IMR-90 (cell line): ENCODE data around the gene RBM42. TPM values are rescaled to one million over a fixed set of nuclear protein-coding genes. Genes with fewer than 3 reads are reported as not detected.

Experiments used
- ATAC-seq: fragments of 200-7000 bp; cut with Tn5 transposase; 2 replicates; pipeline ENCODE4 v1.9.1; 2020; ENCODE audit warnings: low read depth, mild to moderate bottlenecking, moderate library complexity
- BruUV-seq: library from RNA; stranded (reverse); fragments of 400-500 nt; replicated peaks from 2 replicates; lab custom pipeline; 2021; lab: Mats Ljungman, UMichigan
- CTCF ChIA-PET: fragments of 300-600 bp; formaldehyde crosslinking; extraction: SDS; loops from one replicate; lab custom pipeline; 2021; ENCODE audit warnings: antibody characterized with exemption; lab: Yijun Ruan, JAX
- POLR2A ChIA-PET: fragments of 300-600 bp; sonication (Branson Sonifier 250); formaldehyde crosslinking; loops from one replicate; lab custom pipeline; 2022; ENCODE audit warnings: antibody characterized with exemption; ENCODE audit not compliant: unreplicated experiment; lab: Charles Lee
- DNase-seq: peaks from one replicate; pipeline ENCODE4 v3.0.0; 2013
- H2AFZ ChIP-seq: replicated peaks from 2 replicates; pipeline ENCODE3; 2013; ENCODE audit warnings: low read length, mild to moderate bottlenecking; ENCODE audit not compliant: poor library complexity
- H2AK5ac ChIP-seq: 2 replicates; pipeline ENCODE4 v1.6.1; 2013; ENCODE audit warnings: low read depth, low read length, inconsistent platforms
- H2AK9ac ChIP-seq: replicated peaks from 2 replicates; pipeline ENCODE3; 2013; ENCODE audit warnings: mild to moderate bottlenecking, low read depth, low read length, moderate library complexity; ENCODE audit not compliant: poor library complexity
- H2BK120ac ChIP-seq: 2 replicates; pipeline ENCODE4 v1.6.1; 2013; ENCODE audit warnings: low read depth, low read length, inconsistent platforms
- H2BK15ac ChIP-seq: 3 replicates; pipeline ENCODE4 v1.6.1; 2013; ENCODE audit warnings: low read depth, low read length, inconsistent platforms
- H2BK20ac ChIP-seq: 2 replicates; pipeline ENCODE4 v1.6.1; 2013; ENCODE audit warnings: low read depth, mild to moderate bottlenecking, inconsistent platforms, low read length, moderate library complexity
- H2BK5ac ChIP-seq: 2 replicates; pipeline ENCODE4 v1.6.1; 2013; ENCODE audit warnings: mild to moderate bottlenecking, low read depth, low read length, inconsistent platforms; ENCODE audit not compliant: poor library complexity, severe bottlenecking
- H3K14ac ChIP-seq: replicated peaks from 2 replicates; pipeline ENCODE4 v1.6.1; 2013; ENCODE audit warnings: low read depth, low read length, inconsistent platforms
- H3K18ac ChIP-seq: 2 replicates; pipeline ENCODE4 v1.6.1; 2013; ENCODE audit warnings: low read depth, low read length, control low read depth
- H3K23ac ChIP-seq: 2 replicates; pipeline ENCODE4 v1.6.1; 2013; ENCODE audit warnings: low read depth, low read length, inconsistent platforms
- H3K27ac ChIP-seq: 2 replicates; pipeline ENCODE4 v1.5.1; 2013; ENCODE audit warnings: mild to moderate bottlenecking, control low read depth, low read length; ENCODE audit not compliant: insufficient read depth
- H3K27me3 ChIP-seq: 2 replicates; pipeline ENCODE4 v1.6.1; 2013; ENCODE audit warnings: low read length; ENCODE audit not compliant: control insufficient read depth, insufficient read depth
- H3K36me3 ChIP-seq: 2 replicates; pipeline ENCODE4 v1.6.1; 2013; ENCODE audit warnings: low read length, mixed read lengths; ENCODE audit not compliant: control insufficient read depth, insufficient read depth
- H3K4ac ChIP-seq: 2 replicates; pipeline ENCODE4 v1.6.1; 2013; ENCODE audit warnings: low read depth, low read length, inconsistent platforms
- H3K4me1 ChIP-seq: 2 replicates; pipeline ENCODE4 v1.6.1; 2013; ENCODE audit warnings: low read length, mixed read lengths; ENCODE audit not compliant: control insufficient read depth, insufficient read depth
- H3K4me2 ChIP-seq: 2 replicates; pipeline ENCODE4 v1.6.1; 2013; ENCODE audit warnings: low read depth, mild to moderate bottlenecking, control low read depth, low read length, moderate library complexity
- H3K4me3 ChIP-seq: 2 replicates; pipeline ENCODE4 v1.5.1; 2013; ENCODE audit warnings: low read depth, mild to moderate bottlenecking, control low read depth, low read length, moderate library complexity; ENCODE audit not compliant: insufficient read depth
- H3K56ac ChIP-seq: 2 replicates; pipeline ENCODE4 v1.6.1; 2013; ENCODE audit warnings: low read length, inconsistent platforms; ENCODE audit not compliant: insufficient read depth; ENCODE audit errors: extremely low read depth
- H3K79me1 ChIP-seq, 2 experiments: 2 replicates each; pipeline ENCODE4 v1.6.1; 2013; ENCODE audit warnings: low read length in 2 of 2, inconsistent platforms in 1 of 2, low read depth in 1 of 2
- H3K9ac ChIP-seq: 2 replicates; pipeline ENCODE4 v1.6.1; 2013; ENCODE audit warnings: low read depth, low read length, control low read depth
- H3K9me1 ChIP-seq: 2 replicates; pipeline ENCODE4 v1.6.1; 2013; ENCODE audit warnings: low read length, inconsistent platforms; ENCODE audit not compliant: insufficient read depth
- H3K9me3 ChIP-seq: 2 replicates; pipeline ENCODE4 v1.6.1; 2013; ENCODE audit warnings: low read length; ENCODE audit not compliant: control insufficient read depth, insufficient read depth
- H4K20me1 ChIP-seq: 2 replicates; pipeline ENCODE4 v1.6.1; 2013; ENCODE audit warnings: low read length, inconsistent platforms; ENCODE audit not compliant: insufficient read depth
- H4K5ac ChIP-seq: 2 replicates; pipeline ENCODE4 v1.6.1; 2013; ENCODE audit warnings: mild to moderate bottlenecking, low read depth, low read length, control low read depth
- H4K8ac ChIP-seq, 2 experiments: 2 replicates each; pipeline ENCODE4 v1.6.1; 2013; ENCODE audit warnings: low read depth in 2 of 2, low read length in 2 of 2, control low read depth in 1 of 2, inconsistent platforms in 1 of 2
- H4K91ac ChIP-seq: 2 replicates; pipeline ENCODE4 v1.6.1; 2013; ENCODE audit warnings: low read depth, low read length, inconsistent platforms; ENCODE audit not compliant: insufficient read depth
- BHLHE40 ChIP-seq: fragments of 150-350 bp; IDR thresholded peaks from 2 replicates; pipeline ENCODE4 v1.6.1; 2016; ENCODE audit warnings: mild to moderate bottlenecking, low read depth, low read length
- CEBPB ChIP-seq: IDR thresholded peaks from 2 replicates; pipeline ENCODE4 v1.6.1; 2012; ENCODE audit warnings: low read depth, low read length, improper control_type of control experiment
- CHD1 ChIP-seq: IDR thresholded peaks from 2 replicates; pipeline ENCODE4 v1.6.1; 2012; ENCODE audit warnings: low read depth, low read length, improper control_type of control experiment
- FOS ChIP-seq: fragments of 150-350 bp; IDR thresholded peaks from 2 replicates; pipeline ENCODE4 v1.6.1; 2016; ENCODE audit warnings: low read depth, low read length
- MAFK ChIP-seq: IDR thresholded peaks from 2 replicates; pipeline ENCODE4 v1.6.1; 2012; ENCODE audit warnings: low read depth, low read length, improper control_type of control experiment
- MAZ ChIP-seq: IDR thresholded peaks from 2 replicates; pipeline ENCODE4 v1.6.1; 2012; ENCODE audit warnings: low read depth, mild to moderate bottlenecking, low read length, improper control_type of control experiment, moderate library complexity, borderline replicate concordance
- MXI1 ChIP-seq: IDR thresholded peaks from 2 replicates; pipeline ENCODE4 v1.6.1; 2012; ENCODE audit warnings: low read depth, mild to moderate bottlenecking, low read length, moderate library complexity, borderline replicate concordance
- NFE2L2 ChIP-seq: fragments of 150-350 bp; IDR thresholded peaks from 2 replicates; pipeline ENCODE4 v1.6.1; 2016; ENCODE audit warnings: low read depth, mild to moderate bottlenecking, low read length
- POLR2A ChIP-seq: IDR thresholded peaks from 2 replicates; pipeline ENCODE4 v1.6.1; 2012; ENCODE audit warnings: mild to moderate bottlenecking, low read depth, low read length
- RAD21 ChIP-seq: IDR thresholded peaks from 2 replicates; pipeline ENCODE4 v1.6.1; 2012; ENCODE audit warnings: low read length, improper control_type of control experiment
- RCOR1 ChIP-seq: IDR thresholded peaks from 2 replicates; pipeline ENCODE4 v1.6.1; 2012; ENCODE audit warnings: mild to moderate bottlenecking, low read length, improper control_type of control experiment; ENCODE audit not compliant: insufficient replicate concordance
- RFX5 ChIP-seq: IDR thresholded peaks from 2 replicates; pipeline ENCODE4 v1.8.0; 2012; ENCODE audit warnings: low read depth, mild to moderate bottlenecking, low read length, moderate library complexity
- SMC3 ChIP-seq: fragments of 150-350 bp; IDR thresholded peaks from 2 replicates; pipeline ENCODE4 v1.6.1; 2016; ENCODE audit warnings: low read depth, mild to moderate bottlenecking, antibody characterized with exemption, low read length, moderate library complexity
- WGBS, 2 experiments: methylation state at CpG; one replicate each; pipeline versions ENCODE4 v1.1.5 to v1.1.7; 2013; ENCODE audit warnings: missing lambda C conversion rate in 2 of 2; ENCODE audit not compliant: insufficient read length in 1 of 2; ENCODE audit errors: extremely low coverage in 2 of 2; 5-methylcytosine and 5-hydroxymethylcytosine counted together
- dilution Hi-C: fragments of 300-500 bp; cut with HindIII; formaldehyde crosslinking; loops from one replicate; pipeline ENCODE4 v1.14.3; 2018; ENCODE audit warnings: low sequenced_read_pairs; ENCODE audit not compliant: unreplicated experiment
- in situ Hi-C: fragments of 300-500 bp; cut with MboI; formaldehyde crosslinking; loops from 3 replicates; pipeline ENCODE4 v1.14.3; 2019; ENCODE audit warnings: low sequenced_read_pairs, inconsistent platforms, mixed read lengths
- intact Hi-C: fragments of 100-400 bp; cut with micrococcal nuclease; formaldehyde crosslinking; loops from 2 replicates; pipeline ENCODE4 v1.10.0; 2022
- polyA plus RNA-seq, 3 experiments: library from polyadenylated mRNA; depleted of rRNA; stranded (reverse); fragments of >200 nt; gene quantifications; 2 replicates each; pipeline ENCODE4 v1.2.3, GENCODE V29; 2012; ENCODE audit warnings: low replicate concordance in 1 of 3
- total RNA-seq: library from RNA; depleted of rRNA; stranded (reverse); fragments of >200 nt; gene quantifications from 2 replicates; pipeline ENCODE4 v1.2.3, GENCODE V29; 2012
- TF ChIP-seq, protein P1 (sequence below): conservative IDR thresholded peaks from 2 replicates; pipeline ENCODE4 v1.5.1; 2012; ENCODE audit warnings: mild to moderate bottlenecking, low read depth, low read length, improper control_type of control experiment
- TF ChIP-seq, protein P2 (sequence below): fragments of 150-350 bp; IDR thresholded peaks from 2 replicates; pipeline ENCODE4 v1.6.1; 2017; ENCODE audit warnings: mild to moderate bottlenecking, antibody characterized with exemption, low read length, low read depth
- TF ChIP-seq, protein P3 (sequence below): fragments of 150-350 bp; IDR thresholded peaks from 2 replicates; pipeline ENCODE4 v1.6.1; 2016; ENCODE audit warnings: low read depth, mild to moderate bottlenecking, low read length, moderate library complexity, borderline replicate concordance

The RBM42 gene
- total and polyA plus RNA-seq, 2 of the 4 experiments (the other 2 are of a cell fraction): 19.0 to 41.5 TPM

DNA sequence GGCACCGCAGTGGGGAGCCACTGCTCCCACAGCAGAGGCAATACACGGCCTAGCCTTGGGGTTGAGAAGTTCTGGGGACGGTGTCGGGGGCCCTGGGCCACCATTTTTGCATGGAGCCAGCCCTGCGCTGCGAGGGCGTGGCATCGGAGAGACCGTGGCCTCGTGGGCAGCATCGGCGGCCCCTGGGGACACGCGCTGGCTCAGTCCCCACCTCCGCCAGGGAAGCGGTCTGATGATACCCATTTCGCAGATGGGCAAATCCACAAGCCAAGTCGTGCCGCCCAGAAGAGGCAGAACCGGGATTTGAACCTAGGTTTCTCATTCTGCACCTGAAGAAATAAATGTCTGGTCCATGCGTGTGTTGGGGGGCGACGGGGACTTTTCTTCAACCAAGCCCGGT is 36.3 kb downstream of the RBM42 start:
- H3K9me1 ChIP-seq: no peaks in the 10 kb centered on the region
- BruUV-seq: no TSS peak
- no peak overlapping the region for H2BK15ac ChIP-seq
- no peaks in the 10 kb centered on the region for H3K4me1 ChIP-seq
- 97% methylated on average over 24 of the region's 24 CpGs; no CpG with 5 or more reads in 1 of the 2 experiments for WGBS, 2 experiments
- peaks cover 5% of the 10 kb centered on the region; the same call in 1 of the 2 replicates for H3K27me3 ChIP-seq
- in situ Hi-C loops (no loop called here), intact Hi-C loops (no loop called here), dilution Hi-C loops (no loop called here)
- 0 out of 2 replicates have a peak, but pooled peaks cover 7% of the 10 kb centered on the region for H4K20me1 ChIP-seq
- H2AK5ac ChIP-seq: no peak overlapping the region
- H3K14ac ChIP-seq: no peak overlapping the region
- no peak overlapping the region for H3K23ac ChIP-seq
- H2BK20ac ChIP-seq: no peak overlapping the region
- no peak overlapping the region for H2AK9ac ChIP-seq
- DNase-seq (no peak), ATAC-seq (no peak)
- H3K4me2 ChIP-seq: no peak overlapping the region
- H3K27ac ChIP-seq: no peak overlapping the region
- no peak overlapping the region for H3K18ac ChIP-seq
- peaks cover 24% of the 10 kb centered on the region for H3K36me3 ChIP-seq
- ChIA-PET POLR2A (no interaction called here), CTCF (no interaction called here)
- H3K79me1 ChIP-seq: peaks cover 0 to 4% of the 10 kb centered on the region in 2 experiments; a peak in 1 of 4 replicates
- no peak for TF ChIP-seq BHLHE40
- TF ChIP-seq MAZ: no peak
- no peak for TF ChIP-seq CHD1
- TF ChIP-seq CEBPB: no peak
- no peak for TF ChIP-seq RFX5
- TF ChIP-seq, protein P1, sequence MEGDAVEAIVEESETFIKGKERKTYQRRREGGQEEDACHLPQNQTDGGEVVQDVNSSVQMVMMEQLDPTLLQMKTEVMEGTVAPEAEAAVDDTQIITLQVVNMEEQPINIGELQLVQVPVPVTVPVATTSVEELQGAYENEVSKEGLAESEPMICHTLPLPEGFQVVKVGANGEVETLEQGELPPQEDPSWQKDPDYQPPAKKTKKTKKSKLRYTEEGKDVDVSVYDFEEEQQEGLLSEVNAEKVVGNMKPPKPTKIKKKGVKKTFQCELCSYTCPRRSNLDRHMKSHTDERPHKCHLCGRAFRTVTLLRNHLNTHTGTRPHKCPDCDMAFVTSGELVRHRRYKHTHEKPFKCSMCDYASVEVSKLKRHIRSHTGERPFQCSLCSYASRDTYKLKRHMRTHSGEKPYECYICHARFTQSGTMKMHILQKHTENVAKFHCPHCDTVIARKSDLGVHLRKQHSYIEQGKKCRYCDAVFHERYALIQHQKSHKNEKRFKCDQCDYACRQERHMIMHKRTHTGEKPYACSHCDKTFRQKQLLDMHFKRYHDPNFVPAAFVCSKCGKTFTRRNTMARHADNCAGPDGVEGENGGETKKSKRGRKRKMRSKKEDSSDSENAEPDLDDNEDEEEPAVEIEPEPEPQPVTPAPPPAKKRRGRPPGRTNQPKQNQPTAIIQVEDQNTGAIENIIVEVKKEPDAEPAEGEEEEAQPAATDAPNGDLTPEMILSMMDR: no peak
- no peak for TF ChIP-seq NFE2L2
- TF ChIP-seq MXI1: no peak
- TF ChIP-seq SMC3: no peak
- TF ChIP-seq MAFK: no peak
- TF ChIP-seq, protein P2, sequence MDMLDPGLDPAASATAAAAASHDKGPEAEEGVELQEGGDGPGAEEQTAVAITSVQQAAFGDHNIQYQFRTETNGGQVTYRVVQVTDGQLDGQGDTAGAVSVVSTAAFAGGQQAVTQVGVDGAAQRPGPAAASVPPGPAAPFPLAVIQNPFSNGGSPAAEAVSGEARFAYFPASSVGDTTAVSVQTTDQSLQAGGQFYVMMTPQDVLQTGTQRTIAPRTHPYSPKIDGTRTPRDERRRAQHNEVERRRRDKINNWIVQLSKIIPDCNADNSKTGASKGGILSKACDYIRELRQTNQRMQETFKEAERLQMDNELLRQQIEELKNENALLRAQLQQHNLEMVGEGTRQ: no peak
- TF ChIP-seq RAD21: no peak
- no peak for TF ChIP-seq POLR2A
- no peak for TF ChIP-seq FOS
- TF ChIP-seq, protein P3, sequence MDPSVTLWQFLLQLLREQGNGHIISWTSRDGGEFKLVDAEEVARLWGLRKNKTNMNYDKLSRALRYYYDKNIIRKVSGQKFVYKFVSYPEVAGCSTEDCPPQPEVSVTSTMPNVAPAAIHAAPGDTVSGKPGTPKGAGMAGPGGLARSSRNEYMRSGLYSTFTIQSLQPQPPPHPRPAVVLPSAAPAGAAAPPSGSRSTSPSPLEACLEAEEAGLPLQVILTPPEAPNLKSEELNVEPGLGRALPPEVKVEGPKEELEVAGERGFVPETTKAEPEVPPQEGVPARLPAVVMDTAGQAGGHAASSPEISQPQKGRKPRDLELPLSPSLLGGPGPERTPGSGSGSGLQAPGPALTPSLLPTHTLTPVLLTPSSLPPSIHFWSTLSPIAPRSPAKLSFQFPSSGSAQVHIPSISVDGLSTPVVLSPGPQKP: no peak
- TF ChIP-seq RCOR1: no peak
- H4K5ac ChIP-seq: no peak overlapping the region
- H3K56ac ChIP-seq: no peak overlapping the region
- no peak overlapping the region for H4K8ac ChIP-seq
- H2AFZ ChIP-seq: no peak overlapping the region
- no peak overlapping the region for H4K91ac ChIP-seq
- no peaks in the 10 kb centered on the region for H3K9me3 ChIP-seq
- H2BK5ac ChIP-seq: no peak overlapping the region
- no peak overlapping the region for H2BK120ac ChIP-seq
- H3K4me3 ChIP-seq: no peak overlapping the region
- no peak overlapping the region for H3K9ac ChIP-seq
- H3K4ac ChIP-seq: no peak overlapping the region
